CD4-positive, alpha-beta memory T cell (primary cell): ENCODE measurements around the gene LRRC3. TPM values are rescaled to one million over a fixed set of nuclear protein-coding genes. Genes with fewer than 3 reads are reported as not detected.

ENCODE experiments used
- CTCF ChIA-PET: fragments of 350-600 bp; sonication (Branson Sonifier 250); formaldehyde crosslinking; loops from one replicate; lab custom pipeline; 2021; ENCODE audit warnings: inconsistent platforms; ENCODE audit not compliant: partially characterized antibody; lab: Charles Lee
- POLR2A ChIA-PET: fragments of 350-600 bp; sonication (Branson Sonifier 250); formaldehyde crosslinking; loops from one replicate; lab custom pipeline; 2021; ENCODE audit not compliant: partially characterized antibody; lab: Charles Lee
- DNase-seq, 5 donors: peaks; one replicate each; pipeline versions ENCODE4 v3.0.0 to v3.0.0-alpha.2; 2020 to 2022; ENCODE audit warnings: mixed read lengths in 1 of 5
- H3K27ac ChIP-seq: one replicate; pipeline ENCODE4 v1.7.0; 2013; ENCODE audit warnings: low read depth, low read length
- H3K27me3 ChIP-seq: 2 replicates; pipeline ENCODE4 v1.7.0; 2013; ENCODE audit warnings: mild to moderate bottlenecking, low read length, moderate library complexity; ENCODE audit not compliant: insufficient read depth
- H3K36me3 ChIP-seq: 2 replicates; pipeline ENCODE4 v1.7.0; 2013; ENCODE audit warnings: mild to moderate bottlenecking, low read length, moderate library complexity; ENCODE audit not compliant: insufficient read depth
- H3K4me1 ChIP-seq: 2 replicates; pipeline ENCODE4 v1.7.0; 2013; ENCODE audit warnings: mild to moderate bottlenecking, low read length, moderate library complexity; ENCODE audit not compliant: insufficient read depth
- H3K4me3 ChIP-seq, 2 donors: one replicate each; pipeline ENCODE4 v1.7.0; 2013; ENCODE audit warnings: low read length in 2 of 2, mild to moderate bottlenecking in 1 of 2
- H3K9me3 ChIP-seq, 2 donors: one replicate each; pipeline ENCODE4 v1.7.0; 2013; ENCODE audit warnings: low read length in 2 of 2, control low read depth in 1 of 2; ENCODE audit not compliant: control insufficient read depth in 1 of 2
- H3K27ac Mint-ChIP-seq, 7 donors: one replicate each; pipeline ENCODE4 v1.8.0; 2020 to 2021; ENCODE audit warnings: mixed read lengths in 7 of 7, mild to moderate bottlenecking in 6 of 7, inconsistent platforms in 3 of 7, moderate library complexity in 3 of 7
- H3K27me3 Mint-ChIP-seq, 2 donors: one replicate each; pipeline ENCODE4 v1.8.0; 2020 to 2021; ENCODE audit warnings: mixed read lengths in 2 of 2
- H3K36me3 Mint-ChIP-seq, 2 donors: one replicate each; pipeline ENCODE4 v1.8.0; 2020 to 2021; ENCODE audit warnings: mixed read lengths in 2 of 2, inconsistent platforms in 1 of 2, mild to moderate bottlenecking in 1 of 2
- H3K4me1 Mint-ChIP-seq, 4 donors: one replicate each; pipeline ENCODE4 v1.8.0; 2020 to 2021; ENCODE audit warnings: mixed read lengths in 4 of 4, mild to moderate bottlenecking in 1 of 4
- H3K4me3 Mint-ChIP-seq, 8 donors: one replicate each; pipeline ENCODE4 v1.8.0; 2020 to 2021; ENCODE audit warnings: mixed read lengths in 8 of 8, mild to moderate bottlenecking in 7 of 8, moderate library complexity in 6 of 8, inconsistent platforms in 3 of 8
- H3K9me3 Mint-ChIP-seq, 8 donors: one replicate each; pipeline ENCODE4 v1.8.0; 2020 to 2021; ENCODE audit warnings: mixed read lengths in 8 of 8, mild to moderate bottlenecking in 5 of 8, inconsistent platforms in 3 of 8, moderate library complexity in 1 of 8
- intact Hi-C: fragments of 100-400 bp; cut with micrococcal nuclease; formaldehyde crosslinking; loops from one replicate; pipeline ENCODE4 v1.15.1; 2023
- polyA plus RNA-seq, 2 donors: library from polyadenylated mRNA; unstranded; fragments of 300-500 nt; fragmentation: Illumina TruSeq; gene quantifications; one replicate each; pipeline ENCODE4 v1.2.3, GENCODE V29; 2021
- total RNA-seq, 2 experiments: library from RNA; stranded (reverse); gene quantifications; one replicate each; pipeline ENCODE4 v1.2.3, GENCODE V29; 2021

The LRRC3 gene
- total and polyA plus RNA-seq, 4 experiments from 2014 or later = 0.11 to 1.5 (median 1.0) TPM

DNA sequence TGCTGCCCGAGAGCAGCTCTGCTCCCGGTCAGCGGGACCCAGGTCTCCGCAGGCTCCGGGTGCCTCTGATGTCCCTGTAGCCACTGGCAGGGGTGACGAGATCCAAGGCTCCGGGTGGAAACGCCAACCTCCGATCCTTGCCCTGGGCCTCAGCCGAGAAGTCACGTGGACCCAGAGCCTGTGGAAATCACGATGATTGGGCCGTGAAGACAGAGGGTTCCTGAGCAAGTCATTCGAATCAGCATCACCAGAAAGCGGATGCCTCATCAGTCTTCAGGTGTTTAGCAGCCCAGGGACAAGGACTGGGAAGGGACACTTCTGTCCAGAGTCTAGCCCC is 12.5 kb downstream of the LRRC3 start:
- intact Hi-C loops = no loop called here
- peaks cover 0 to 2% (median 0%) of the 10 kb centered on the region in 4 donors for H3K4me1 Mint-ChIP-seq
- no peak overlapping the region for H3K27ac Mint-ChIP-seq

DNA sequence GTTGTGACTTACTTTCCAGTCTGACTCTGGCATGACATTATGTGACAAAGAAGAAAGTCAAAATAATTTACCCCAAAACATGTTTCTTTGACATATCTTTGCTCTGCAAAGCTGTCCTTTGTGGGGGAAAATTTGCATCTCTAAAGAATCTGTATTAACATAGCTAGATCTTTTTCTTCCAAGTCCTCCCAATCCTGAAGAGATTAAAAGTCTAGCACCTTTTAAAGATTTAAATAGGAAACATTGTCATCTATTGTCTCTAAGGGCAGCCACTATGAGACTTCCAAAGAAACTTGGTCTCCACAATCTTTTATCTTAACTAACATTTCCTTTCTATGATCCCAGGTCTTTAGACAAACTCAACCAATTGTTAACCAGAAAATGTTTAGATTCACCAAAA is 16.0 kb downstream of the LRRC3 start:
- Mint-ChIP-seq H3K9me3 (peaks cover 0 to 3% (median 0%) of the 10 kb centered on the region in 8 donors), H3K27ac (no peak overlapping the region), H3K27me3 (peaks cover 1 to 2% of the 10 kb centered on the region in 2 donors), H3K36me3 (no peaks in the 10 kb centered on the region), H3K4me1 (no peaks in the 10 kb centered on the region), H3K4me3 (no peak overlapping the region)
- H3K4me3 ChIP-seq = no peak overlapping the region
- ChIA-PET CTCF (no interaction called here), POLR2A (no interaction called here)
- DNase-seq = no peak
- H3K4me1 ChIP-seq = no peaks in the 10 kb centered on the region
- H3K27me3 ChIP-seq = no peaks in the 10 kb centered on the region
- H3K36me3 ChIP-seq = no peaks in the 10 kb centered on the region
- intact Hi-C loops = no loop called here
- no peak overlapping the region for H3K27ac ChIP-seq
- H3K9me3 ChIP-seq = no peaks in the 10 kb centered on the region

More for the DNA sequence above, 12.5 kb downstream of the LRRC3 start:
- H3K9me3 ChIP-seq = no peaks in the 10 kb centered on the region
- H3K4me1 ChIP-seq = no peaks in the 10 kb centered on the region
- no peaks in the 10 kb centered on the region for H3K36me3 Mint-ChIP-seq
- POLR2A ChIA-PET = no interaction called here
- H3K4me3 Mint-ChIP-seq = no peak overlapping the region
- H3K27me3 ChIP-seq = no peaks in the 10 kb centered on the region
- CTCF ChIA-PET = no interaction called here
- peaks cover 1 to 2% of the 10 kb centered on the region in 2 donors for H3K27me3 Mint-ChIP-seq
- peaks cover 0 to 3% (median 0%) of the 10 kb centered on the region in 8 donors for H3K9me3 Mint-ChIP-seq
- no peak overlapping the region for H3K4me3 ChIP-seq
- no peak for DNase-seq
- no peak overlapping the region for H3K27ac ChIP-seq
- no peaks in the 10 kb centered on the region for H3K36me3 ChIP-seq

DNA sequence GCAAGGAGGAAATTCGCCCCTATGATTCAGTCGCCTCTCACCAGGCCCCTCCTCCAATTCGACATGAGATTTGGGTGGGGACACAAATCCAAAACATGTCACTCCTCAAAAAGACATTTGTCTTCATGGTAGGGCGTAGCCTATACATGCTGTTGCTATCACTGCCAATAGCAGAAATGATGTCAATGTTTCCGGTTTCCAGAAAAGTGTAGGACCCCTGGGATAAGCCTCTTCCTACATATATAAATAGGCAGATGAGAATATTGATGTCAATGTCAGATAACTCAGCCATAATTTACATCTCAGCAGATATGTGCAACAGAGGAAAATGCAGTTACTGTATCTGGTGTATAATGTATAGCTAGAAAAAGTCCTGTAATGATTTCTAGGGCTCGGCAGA is 16.7 kb downstream of the LRRC3 start:
- no peak overlapping the region for H3K4me3 Mint-ChIP-seq
- no peaks in the 10 kb centered on the region for H3K36me3 ChIP-seq
- H3K36me3 Mint-ChIP-seq = no peaks in the 10 kb centered on the region
- no peaks in the 10 kb centered on the region for H3K9me3 ChIP-seq
- H3K27me3 Mint-ChIP-seq = peaks cover 1 to 2% of the 10 kb centered on the region in 2 donors
- DNase-seq = no peak
- H3K4me3 ChIP-seq = no peak overlapping the region
- no peaks in the 10 kb centered on the region for H3K4me1 ChIP-seq
- intact Hi-C loops = no loop called here
- no peak overlapping the region for H3K27ac Mint-ChIP-seq
- ChIA-PET POLR2A (no interaction called here), CTCF (no interaction called here)
- H3K4me1 Mint-ChIP-seq = no peaks in the 10 kb centered on the region
- H3K27ac ChIP-seq = no peak overlapping the region
- H3K9me3 Mint-ChIP-seq = peaks cover 0 to 3% (median 0%) of the 10 kb centered on the region in 8 donors
- H3K27me3 ChIP-seq = no peaks in the 10 kb centered on the region

DNA sequence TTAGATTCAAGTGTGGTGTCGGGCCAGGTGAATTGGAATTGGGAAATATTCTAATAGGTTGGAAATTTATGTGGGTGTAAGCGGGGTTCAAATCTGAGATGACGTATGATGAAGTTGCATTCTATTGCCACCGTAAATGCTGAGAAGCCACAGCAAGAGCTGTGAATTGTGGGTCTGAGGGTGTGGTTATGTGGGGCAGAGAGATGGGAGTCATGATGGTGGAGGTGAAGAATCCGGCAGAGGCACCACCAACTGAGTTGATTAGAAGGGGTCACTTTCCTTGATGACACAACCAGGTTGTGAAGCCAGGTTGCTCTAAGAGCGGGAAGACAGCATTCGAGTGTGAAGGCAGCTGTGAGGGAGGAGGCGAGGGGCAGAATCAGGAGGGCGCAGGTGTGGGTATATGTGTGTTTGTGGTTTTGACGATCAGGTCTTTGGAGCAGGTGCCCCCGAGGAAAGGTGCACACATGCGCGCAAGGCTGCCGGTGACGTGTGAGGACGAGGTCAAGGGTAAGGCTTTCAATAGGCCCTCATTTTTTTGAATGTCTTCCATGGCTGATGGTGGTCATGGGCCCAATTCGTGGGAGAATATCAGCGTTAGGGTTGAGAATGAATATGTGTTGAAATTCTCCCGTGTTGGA is 18.7 kb downstream of the LRRC3 start:
- Histone ChIP-seq H3K27ac (no peak overlapping the region), H3K4me1 (no peaks in the 10 kb centered on the region), H3K27me3 (no peaks in the 10 kb centered on the region), H3K36me3 (no peaks in the 10 kb centered on the region), H3K4me3 (no peak overlapping the region), H3K9me3 (no peaks in the 10 kb centered on the region)
- peaks cover 0 to 2% (median 0%) of the 10 kb centered on the region in 4 donors for H3K4me1 Mint-ChIP-seq
- H3K9me3 Mint-ChIP-seq = peaks cover 0 to 3% (median 0%) of the 10 kb centered on the region in 8 donors
- H3K27me3 Mint-ChIP-seq = peaks cover 1 to 2% of the 10 kb centered on the region in 2 donors
- ChIA-PET POLR2A (no interaction called here), CTCF (no interaction called here)
- intact Hi-C loops = no loop called here
- H3K36me3 Mint-ChIP-seq = no peaks in the 10 kb centered on the region
- H3K4me3 Mint-ChIP-seq = no peak overlapping the region
- H3K27ac Mint-ChIP-seq = no peak overlapping the region
- no peak for DNase-seq

DNA sequence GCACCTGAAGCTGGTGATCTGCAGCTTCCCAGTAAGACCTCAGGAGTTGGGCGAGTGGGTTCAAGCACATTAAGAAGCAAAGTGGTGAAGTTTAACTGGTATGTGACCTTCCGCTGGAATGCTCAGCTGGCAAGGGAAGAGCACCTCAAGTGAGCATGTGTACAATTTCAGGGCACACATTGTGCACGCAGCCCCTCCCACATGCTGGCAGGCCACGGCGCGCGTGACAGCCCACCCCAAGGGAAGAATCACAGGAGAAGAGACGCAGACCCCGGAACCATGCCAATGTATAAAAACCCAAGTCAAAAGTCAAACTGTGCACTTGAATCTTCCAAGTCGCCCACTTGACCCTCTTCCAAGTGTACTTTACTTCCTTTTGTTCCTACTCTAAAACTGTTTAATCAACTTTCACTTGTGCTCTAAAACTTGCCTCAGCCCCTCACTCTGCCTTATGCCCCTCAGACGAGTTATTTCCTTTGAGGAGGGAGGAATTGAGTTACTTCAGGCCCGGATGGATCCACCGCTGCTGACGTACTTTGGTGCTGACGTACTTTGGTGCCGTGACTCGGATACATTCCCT is 20.0 kb downstream of the LRRC3 start:
- H3K4me3 Mint-ChIP-seq = no peak overlapping the region
- peaks cover 0 to 1% (median 0%) of the 10 kb centered on the region in 8 donors for H3K9me3 Mint-ChIP-seq
- ChIA-PET CTCF (no interaction called here), POLR2A (interaction anchor here (0.5 kb wide), 1 partner anchor 450 kb away, joined by 3 read pairs; no protein-coding TSS in a partner anchor)
- Histone ChIP-seq H3K9me3 (no peaks in the 10 kb centered on the region), H3K4me1 (peaks cover 3% of the 10 kb centered on the region), H3K27ac (no peak overlapping the region), H3K4me3 (no peak overlapping the region), H3K36me3 (no peaks in the 10 kb centered on the region), H3K27me3 (no peaks in the 10 kb centered on the region)
- intact Hi-C loops = no loop called here
- no peak for DNase-seq
- peaks cover 1 to 2% of the 10 kb centered on the region in 2 donors for H3K27me3 Mint-ChIP-seq
- H3K4me1 Mint-ChIP-seq = peaks cover 0 to 5% (median 0%) of the 10 kb centered on the region in 4 donors
- no peak overlapping the region for H3K27ac Mint-ChIP-seq
- H3K36me3 Mint-ChIP-seq = no peaks in the 10 kb centered on the region

DNA sequence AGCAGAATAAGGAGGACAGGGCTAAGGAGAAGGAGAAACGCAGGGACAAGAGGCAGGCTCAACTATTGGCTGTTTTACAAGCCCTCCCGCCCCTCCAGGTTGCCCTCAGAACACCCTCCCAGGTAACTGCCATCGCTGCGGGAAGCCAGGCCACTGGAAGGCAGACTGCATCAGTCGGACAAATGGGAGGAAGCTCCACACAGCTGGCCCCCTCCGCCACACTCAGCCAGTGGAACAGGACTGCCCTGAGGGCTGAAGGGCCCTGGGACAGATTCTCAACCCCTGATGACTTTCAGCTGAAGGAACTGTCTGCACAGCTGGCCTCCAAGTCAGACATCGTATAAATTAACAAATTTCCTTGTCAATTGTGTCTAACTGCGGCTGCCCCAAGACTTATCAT is 21.8 kb downstream of the LRRC3 start:
- POLR2A ChIA-PET = no interaction called here
- H3K36me3 ChIP-seq = no peaks in the 10 kb centered on the region
- no peak for DNase-seq
- Mint-ChIP-seq H3K27ac (no peak overlapping the region), H3K9me3 (no peaks in the 10 kb centered on the region), H3K4me1 (peaks cover 0 to 5% (median 0%) of the 10 kb centered on the region in 4 donors), H3K27me3 (peaks cover 0 to 4% of the 10 kb centered on the region in 2 donors), H3K36me3 (no peaks in the 10 kb centered on the region), H3K4me3 (no peak overlapping the region)
- no peak overlapping the region for H3K4me3 ChIP-seq
- peaks cover 3% of the 10 kb centered on the region for H3K4me1 ChIP-seq
- no peak overlapping the region for H3K27ac ChIP-seq
- H3K9me3 ChIP-seq = no peaks in the 10 kb centered on the region
- CTCF ChIA-PET = no interaction called here
- intact Hi-C loops = no loop called here
- no peaks in the 10 kb centered on the region for H3K27me3 ChIP-seq

DNA sequence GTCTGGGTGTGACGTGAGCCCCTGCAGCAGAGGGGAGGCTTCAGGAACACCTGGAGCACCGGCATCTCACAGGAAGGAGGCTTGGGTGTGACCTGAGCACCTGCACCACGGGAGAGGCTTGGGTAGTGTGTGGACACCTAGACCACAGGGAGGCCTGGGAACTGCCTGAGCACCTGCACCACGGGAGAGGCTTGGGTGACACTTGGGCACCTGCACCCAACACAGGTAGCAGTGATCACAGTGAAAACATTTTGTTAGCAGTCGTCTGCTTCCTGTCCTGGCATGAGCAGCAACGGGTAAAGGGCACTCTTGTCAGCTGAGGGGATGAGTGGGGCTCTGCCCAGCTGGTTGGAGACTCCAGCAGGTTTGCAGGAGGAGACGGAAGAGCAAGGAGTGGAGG is 22.4 kb downstream of the LRRC3 start:
- Mint-ChIP-seq H3K27me3 (peaks cover 0 to 3% of the 10 kb centered on the region in 2 donors), H3K9me3 (no peaks in the 10 kb centered on the region), H3K36me3 (no peaks in the 10 kb centered on the region), H3K4me3 (no peak overlapping the region), H3K4me1 (peaks cover 0 to 5% (median 0%) of the 10 kb centered on the region in 4 donors), H3K27ac (no peak overlapping the region)
- no peaks in the 10 kb centered on the region for H3K27me3 ChIP-seq
- no peak overlapping the region for H3K4me3 ChIP-seq
- H3K9me3 ChIP-seq = no peaks in the 10 kb centered on the region
- H3K4me1 ChIP-seq = peaks cover 3% of the 10 kb centered on the region
- H3K36me3 ChIP-seq = no peaks in the 10 kb centered on the region
- CTCF ChIA-PET = interaction anchor here (0.7 kb wide), 1 partner anchor 18 kb away, joined by 3 read pairs; no protein-coding TSS in a partner anchor
- no peak overlapping the region for H3K27ac ChIP-seq
- DNase-seq = no peak
- POLR2A ChIA-PET = no interaction called here
- intact Hi-C loops = no loop called here
